ENCODE measurements around the gene PRAMEF11. TPM values are rescaled to one million over a fixed set of nuclear protein-coding genes. Genes with fewer than 3 reads are reported as not detected.

The PRAMEF11 gene
- total RNA-seq, 1 experiment from 2014 or later, result not detected

DNA sequence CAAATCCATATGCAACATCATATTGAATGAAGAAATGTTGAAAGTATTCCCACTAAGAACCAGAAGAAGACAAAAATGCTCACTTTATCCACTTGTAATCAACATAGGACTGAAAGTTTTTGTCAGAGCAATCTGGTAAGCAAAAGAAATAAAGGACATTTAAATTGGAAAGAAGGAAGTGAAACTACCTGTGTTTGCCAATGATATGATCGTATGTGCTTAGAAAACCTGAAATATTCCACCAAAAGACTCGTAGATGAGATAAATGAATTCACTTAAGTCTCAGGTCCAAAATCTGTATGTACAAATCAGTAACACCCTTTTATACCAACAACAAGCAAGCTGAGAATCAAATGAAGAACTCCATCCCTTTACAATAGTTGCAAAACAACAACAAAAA is 31.5 kb downstream of the PRAMEF11 start:
- Histone ChIP-seq H3K79me2 (ENCODE audit: insufficient read depth, low read length) (no peaks in the 10 kb centered on the region), H2AK5ac (ENCODE audit: insufficient read length, low read length) (no peak overlapping the region), H3K14ac (ENCODE audit: insufficient read depth, low read length) (no peak overlapping the region), H3K9ac (ENCODE audit: extremely low read depth, insufficient read length, low read length) (no peak overlapping the region), H3K18ac (ENCODE audit: insufficient read length, low read depth, low read length) (no peak overlapping the region), H2BK120ac (ENCODE audit: low read depth, low read length, poor library complexity, severe bottlenecking) (no peak overlapping the region), H3K23me2 (ENCODE audit: insufficient read length, low read depth, low read length, poor library complexity, severe bottlenecking) (no peaks in the 10 kb centered on the region), H3K79me1 (ENCODE audit: insufficient read depth, low read depth, low read length, poor library complexity, severe bottlenecking) (no peaks in the 10 kb centered on the region), H3K9me3 (ENCODE audit: control insufficient read depth, low read depth, low read length) (peaks cover 14% of the 10 kb centered on the region), H4K8ac (replicated peaks; ENCODE audit: insufficient read length, low read depth, low read length) (no peak overlapping the region), H2BK5ac (ENCODE audit: insufficient read length, low read length) (no peak overlapping the region), H2BK15ac (ENCODE audit: low read depth, low read length) (no peak overlapping the region), H3K4me1 (ENCODE audit: insufficient read depth, low read length) (no peaks in the 10 kb centered on the region), H4K20me1 (ENCODE audit: control insufficient read depth, insufficient read depth, insufficient read length) (no peaks in the 10 kb centered on the region), H3K27ac (ENCODE audit: insufficient read length, low read depth, low read length) (no peak overlapping the region), H3K23ac (ENCODE audit: insufficient read length, low read depth, low read length) (no peak overlapping the region), H2BK20ac (ENCODE audit: low read depth, low read length, poor library complexity, severe bottlenecking) (no peak overlapping the region), H3K56ac (ENCODE audit: insufficient read length, low read depth, low read length) (no peak overlapping the region), H3K27me3 (ENCODE audit: insufficient read depth, low read length) (no peaks in the 10 kb centered on the region), H4K91ac (ENCODE audit: insufficient read length, low read depth, low read length) (no peak overlapping the region), H3T11ph (ENCODE audit: low read length) (no peak overlapping the region), H3K4ac (ENCODE audit: low read depth, low read length) (no peak overlapping the region), H2AFZ (ENCODE audit: low read length) (no peak overlapping the region), H3K4me2 (ENCODE audit: insufficient read depth, insufficient read length, low read length) (no peak overlapping the region), H4K5ac (ENCODE audit: insufficient read length, low read depth, low read length) (no peak overlapping the region), H2BK12ac (ENCODE audit: insufficient read length, low read depth, low read length) (no peak overlapping the region)
- H3K9me3 Mint-ChIP-seq, result peaks cover 66 to 87% of the 10 kb centered on the region in 2 experiments
- no peak overlapping the region for H3K27ac Mint-ChIP-seq
- TF ChIP-seq, protein P1, sequence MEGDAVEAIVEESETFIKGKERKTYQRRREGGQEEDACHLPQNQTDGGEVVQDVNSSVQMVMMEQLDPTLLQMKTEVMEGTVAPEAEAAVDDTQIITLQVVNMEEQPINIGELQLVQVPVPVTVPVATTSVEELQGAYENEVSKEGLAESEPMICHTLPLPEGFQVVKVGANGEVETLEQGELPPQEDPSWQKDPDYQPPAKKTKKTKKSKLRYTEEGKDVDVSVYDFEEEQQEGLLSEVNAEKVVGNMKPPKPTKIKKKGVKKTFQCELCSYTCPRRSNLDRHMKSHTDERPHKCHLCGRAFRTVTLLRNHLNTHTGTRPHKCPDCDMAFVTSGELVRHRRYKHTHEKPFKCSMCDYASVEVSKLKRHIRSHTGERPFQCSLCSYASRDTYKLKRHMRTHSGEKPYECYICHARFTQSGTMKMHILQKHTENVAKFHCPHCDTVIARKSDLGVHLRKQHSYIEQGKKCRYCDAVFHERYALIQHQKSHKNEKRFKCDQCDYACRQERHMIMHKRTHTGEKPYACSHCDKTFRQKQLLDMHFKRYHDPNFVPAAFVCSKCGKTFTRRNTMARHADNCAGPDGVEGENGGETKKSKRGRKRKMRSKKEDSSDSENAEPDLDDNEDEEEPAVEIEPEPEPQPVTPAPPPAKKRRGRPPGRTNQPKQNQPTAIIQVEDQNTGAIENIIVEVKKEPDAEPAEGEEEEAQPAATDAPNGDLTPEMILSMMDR (conservative IDR thresholded peaks at IDR 0.05), result no peak
- no peaks in the 10 kb centered on the region; the same call in none of the 2 replicates for H3K27me3 Mint-ChIP-seq (ENCODE audit: low read depth)
- no peak overlapping the region for H3K4me3 Mint-ChIP-seq
- DNase-seq, result no peak
- peaks cover 0 to 16% (median 2%) of the 10 kb centered on the region in 3 experiments; a peak in 4 of 7 replicates for H3K36me3 Mint-ChIP-seq (ENCODE audit: insufficient read depth in 1 of 3, low read depth in 3 of 3)
- H3K4me1 Mint-ChIP-seq, result no peaks in the 10 kb centered on the region
- no CpG with 5 or more reads among the region's 2 CpGs for WGBS (ENCODE audit: extremely low coverage, insufficient read length, low lambda C conversion rate)
